ENCODE results near the gene GNG8. TPM values are rescaled to one million over a fixed set of nuclear protein-coding genes. Genes with fewer than 3 reads are reported as not detected.

GNG8 gene
- total and polyA plus RNA-seq, 4 donors: 1.7 to 13.7 (median 10.7) TPM; not detected in 1

GRCh38 chr19:46661020-46661731, 25.2 kb upstream of the GNG8 start, which contains the start of gene DACT3:
Gene DACT3, minus strand, starts transcription at chr19:46661182. Its CDS starts 118 bp downstream, at chr19:46661064.
- peak within 1 kb of the TSS; percentile 71 for H3K4me3 ChIP-seq (ENCODE audit: low read depth, low read length)
- H3K36me3 ChIP-seq (ENCODE audit: control insufficient read depth, insufficient read depth, low read length): peaks cover 5% of the 10 kb centered on the region
- DNase-seq (ENCODE audit: low read depth in 4 of 6, low spot score in 6 of 6): peak; percentile 97 to 100 (median 100)
- H3K27ac ChIP-seq (ENCODE audit: low read depth, low read length): peak within 1 kb of the TSS; percentile 85
- H3K9me3 ChIP-seq (ENCODE audit: control insufficient read depth, insufficient read depth, low read length): no peaks in the 10 kb centered on the region
- peaks cover 24% of the 10 kb centered on the region for H3K4me1 ChIP-seq (ENCODE audit: control insufficient read depth, insufficient read depth, low read length)
- WGBS (ENCODE audit: insufficient coverage): 0% methylated on average over 45 of the region's 61 CpGs
- H3K27me3 ChIP-seq (ENCODE audit: control insufficient read depth, insufficient read depth, low read length): no peaks in the 10 kb centered on the region

- Histone ChIP-seq H3K27me3 (ENCODE audit: control insufficient read depth, insufficient read depth, low read length) (no peaks in the 10 kb centered on the region), H3K27ac (ENCODE audit: low read depth, low read length) (peak overlapping the region; percentile 81), H3K4me3 (ENCODE audit: low read depth, low read length) (peak overlapping the region; percentile 71), H3K4me1 (ENCODE audit: control insufficient read depth, insufficient read depth, low read length) (peaks cover 24% of the 10 kb centered on the region), H3K36me3 (ENCODE audit: control insufficient read depth, insufficient read depth, low read length) (peaks cover 7% of the 10 kb centered on the region), H3K9me3 (ENCODE audit: control insufficient read depth, insufficient read depth, low read length) (no peaks in the 10 kb centered on the region)
- DNase-seq (ENCODE audit: low read depth in 4 of 6, low spot score in 6 of 6): peak in 1 of 6 donors; percentile 7
- WGBS (ENCODE audit: insufficient coverage): under 1% methylated on average over 39 of the region's 40 CpGs
Observed at GRCh38 chr19:46660551-46661019, 24.6 kb upstream of the GNG8 start.

GRCh38 chr19:46660008-46660517, 24.1 kb upstream of the GNG8 start:
- WGBS (ENCODE audit: insufficient coverage): 2% methylated on average over 13 of the region's 14 CpGs
- H3K27ac ChIP-seq (ENCODE audit: low read depth, low read length): peak overlapping the region; percentile 81
- no peaks in the 10 kb centered on the region for H3K9me3 ChIP-seq (ENCODE audit: control insufficient read depth, insufficient read depth, low read length)
- DNase-seq (ENCODE audit: low read depth in 4 of 6, low spot score in 6 of 6): peak in 3 of 6 donors; percentile 15 to 74 (median 71)
- peaks cover 29% of the 10 kb centered on the region for H3K4me1 ChIP-seq (ENCODE audit: control insufficient read depth, insufficient read depth, low read length)
- H3K4me3 ChIP-seq (ENCODE audit: low read depth, low read length): peak overlapping the region; percentile 71
- H3K27me3 ChIP-seq (ENCODE audit: control insufficient read depth, insufficient read depth, low read length): no peaks in the 10 kb centered on the region
- H3K36me3 ChIP-seq (ENCODE audit: control insufficient read depth, insufficient read depth, low read length): peaks cover 7% of the 10 kb centered on the region

GRCh38 chr19:46659151-46660007, 23.4 kb upstream of the GNG8 start:
- peak in 2 of 6 donors; percentile 57 to 62 for DNase-seq (ENCODE audit: low read depth in 4 of 6, low spot score in 6 of 6)
- Histone ChIP-seq H3K9me3 (ENCODE audit: control insufficient read depth, insufficient read depth, low read length) (no peaks in the 10 kb centered on the region), H3K27ac (ENCODE audit: low read depth, low read length) (peak overlapping the region; percentile 81), H3K27me3 (ENCODE audit: control insufficient read depth, insufficient read depth, low read length) (no peaks in the 10 kb centered on the region), H3K4me3 (ENCODE audit: low read depth, low read length) (peak overlapping the region; percentile 71), H3K4me1 (ENCODE audit: control insufficient read depth, insufficient read depth, low read length) (peaks cover 35% of the 10 kb centered on the region), H3K36me3 (ENCODE audit: control insufficient read depth, insufficient read depth, low read length) (peaks cover 7% of the 10 kb centered on the region)
- whole genome bisulfite sequencing (ENCODE audit: insufficient coverage): 0% methylated on average over 9 of the region's 28 CpGs

- Histone ChIP-seq H3K4me3 (ENCODE audit: low read depth, low read length) (no peak overlapping the region), H3K36me3 (ENCODE audit: control insufficient read depth, insufficient read depth, low read length) (peaks cover 22% of the 10 kb centered on the region), H3K27me3 (ENCODE audit: control insufficient read depth, insufficient read depth, low read length) (peaks cover under 1% of the 10 kb centered on the region), H3K27ac (ENCODE audit: low read depth, low read length) (no peak overlapping the region), H3K4me1 (ENCODE audit: control insufficient read depth, insufficient read depth, low read length) (peaks cover 43% of the 10 kb centered on the region), H3K9me3 (ENCODE audit: control insufficient read depth, insufficient read depth, low read length) (no peaks in the 10 kb centered on the region)
- no peak for DNase-seq (ENCODE audit: low read depth in 4 of 6, low spot score in 6 of 6)
- 100% methylated on average over 1 of the region's 5 CpGs for WGBS (ENCODE audit: insufficient coverage)
Observed at GRCh38 chr19:46656541-46656940, 20.5 kb upstream of the GNG8 start.

GRCh38 chr19:46654621-46655152, 18.7 kb upstream of the GNG8 start:
- Histone ChIP-seq H3K27ac (ENCODE audit: low read depth, low read length) (peak overlapping the region; percentile 79), H3K9me3 (ENCODE audit: control insufficient read depth, insufficient read depth, low read length) (no peaks in the 10 kb centered on the region), H3K27me3 (ENCODE audit: control insufficient read depth, insufficient read depth, low read length) (peaks cover 5% of the 10 kb centered on the region), H3K4me3 (ENCODE audit: low read depth, low read length) (no peak overlapping the region), H3K36me3 (ENCODE audit: control insufficient read depth, insufficient read depth, low read length) (peaks cover 29% of the 10 kb centered on the region), H3K4me1 (ENCODE audit: control insufficient read depth, insufficient read depth, low read length) (peaks cover 29% of the 10 kb centered on the region)
- peak in 3 of 6 donors; percentile 31 to 73 (median 33) for DNase-seq (ENCODE audit: low read depth in 4 of 6, low spot score in 6 of 6)
- 22% methylated on average over 10 of the region's 16 CpGs for WGBS (ENCODE audit: insufficient coverage)

- peaks cover 19% of the 10 kb centered on the region for H3K4me1 ChIP-seq (ENCODE audit: control insufficient read depth, insufficient read depth, low read length)
- H3K27me3 ChIP-seq (ENCODE audit: control insufficient read depth, insufficient read depth, low read length): peaks cover 13% of the 10 kb centered on the region
- no peaks in the 10 kb centered on the region for H3K9me3 ChIP-seq (ENCODE audit: control insufficient read depth, insufficient read depth, low read length)
- H3K4me3 ChIP-seq (ENCODE audit: low read depth, low read length): no peak overlapping the region
- H3K36me3 ChIP-seq (ENCODE audit: control insufficient read depth, insufficient read depth, low read length): peaks cover 32% of the 10 kb centered on the region
- no peak for DNase-seq (ENCODE audit: low read depth in 4 of 6, low spot score in 6 of 6)
- WGBS (ENCODE audit: insufficient coverage): 95% methylated on average over 4 of the region's 7 CpGs
- H3K27ac ChIP-seq (ENCODE audit: low read depth, low read length): no peak overlapping the region
Observed at GRCh38 chr19:46650445-46650844, 14.4 kb upstream of the GNG8 start.

GRCh38 chr19:46648961-46649960, 13.3 kb upstream of the GNG8 start:
- whole genome bisulfite sequencing (ENCODE audit: insufficient coverage): 31% methylated on average over 124 of the region's 144 CpGs
- DNase-seq (ENCODE audit: low read depth in 4 of 6, low spot score in 6 of 6): no peak
- Histone ChIP-seq H3K36me3 (ENCODE audit: control insufficient read depth, insufficient read depth, low read length) (peaks cover 32% of the 10 kb centered on the region), H3K4me3 (ENCODE audit: low read depth, low read length) (no peak overlapping the region), H3K9me3 (ENCODE audit: control insufficient read depth, insufficient read depth, low read length) (no peaks in the 10 kb centered on the region), H3K27me3 (ENCODE audit: control insufficient read depth, insufficient read depth, low read length) (peaks cover 13% of the 10 kb centered on the region), H3K4me1 (ENCODE audit: control insufficient read depth, insufficient read depth, low read length) (peaks cover 7% of the 10 kb centered on the region), H3K27ac (ENCODE audit: low read depth, low read length) (no peak overlapping the region)
